GM12872 (cell line): Measurements from ENCODE around the gene FBXL16.
A peak's percentile ranks its signal among the peaks of the same experiment; 100 is the strongest.

ENCODE experiments used
- CTCF ChIP-seq: IDR thresholded peaks from 3 replicates; pipeline ENCODE4 v1.5.1; 2011; ENCODE audit warnings: low read depth, mild to moderate bottlenecking, low read length, moderate library complexity; ENCODE audit not compliant: insufficient read depth

FBXL16 gene

GRCh38 chr16:660132-660458, 45.5 kb downstream of the FBXL16 start:
- TF ChIP-seq CTCF, result no peak

- TF ChIP-seq CTCF, result no peak
These were observed 46.0 kb downstream of the FBXL16 start for GRCh38 chr16:659618-660017.

GRCh38 chr16:658679-659571, 46.7 kb downstream of the FBXL16 start:
- 0 out of 3 replicates have a peak, but pooled peaks have one; percentile 10 for TF ChIP-seq CTCF

GRCh38 chr16:657487-657886, 48.1 kb downstream of the FBXL16 start:
- TF ChIP-seq CTCF, result no peak

- TF ChIP-seq CTCF, result no peak
These were observed 51.6 kb downstream of the FBXL16 start for GRCh38 chr16:654034-654433.

GRCh38 chr16:652454-653305, 52.9 kb downstream of the FBXL16 start:
- no peak for TF ChIP-seq CTCF

- TF ChIP-seq CTCF, result no peak
These were observed 53.8 kb downstream of the FBXL16 start for GRCh38 chr16:651844-652243.
